GM06990 (cell line): ENCODE measurements around the gene PNPT1.
"Not testable (repeated sequence)": the region's sequence is repeated elsewhere in the genome, so short reads cannot be mapped to it uniquely, and the experiment has no call there.

Experiments used
- DNase-seq: peaks from one replicate; pipeline ENCODE4 v3.0.0-alpha.2; 2011; ENCODE audit not compliant: insufficient read length; ENCODE audit errors: extremely low read depth
- H3K27me3 ChIP-seq: replicated peaks from 2 replicates; pipeline ENCODE4 v1.6.0; 2011; ENCODE audit warnings: low read length; ENCODE audit not compliant: control insufficient read depth, insufficient read depth
- H3K36me3 ChIP-seq: 2 replicates; pipeline ENCODE4 v1.5.1; 2011; ENCODE audit warnings: low read length; ENCODE audit not compliant: control insufficient read depth, insufficient read depth
- H3K4me3 ChIP-seq: replicated peaks from 2 replicates; pipeline ENCODE4 v1.5.1; 2011; ENCODE audit warnings: low read depth, mild to moderate bottlenecking, control low read depth, low read length
- TF ChIP-seq, protein P1 (sequence below): IDR thresholded peaks from 2 replicates; pipeline ENCODE4 v1.5.1; 2011; ENCODE audit warnings: low read length, control low read depth, mild to moderate bottlenecking, inconsistent platforms; ENCODE audit not compliant: insufficient read depth, poor library complexity, severe bottlenecking

PNPT1 gene

DNA sequence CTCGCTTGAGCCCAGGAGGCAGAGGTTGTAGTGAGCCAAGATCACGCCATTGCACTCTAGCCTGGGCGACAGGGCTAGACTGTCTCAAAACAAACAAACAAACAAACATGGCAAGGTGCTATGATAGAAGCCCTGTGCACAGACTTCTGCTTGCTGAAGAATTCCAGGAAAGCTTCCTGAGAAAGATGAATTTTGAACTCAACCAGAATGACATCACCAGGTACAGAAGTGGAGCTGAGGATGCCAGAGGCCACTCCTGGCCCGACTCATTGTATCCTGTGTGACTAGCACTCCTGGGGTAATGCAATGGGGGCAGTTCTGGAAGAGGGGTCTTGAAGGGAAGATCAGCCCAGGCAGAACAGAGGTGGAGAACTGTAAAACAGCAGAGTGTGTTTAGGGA, 22.0 kb upstream of the PNPT1 start:
- TF ChIP-seq, protein P1, sequence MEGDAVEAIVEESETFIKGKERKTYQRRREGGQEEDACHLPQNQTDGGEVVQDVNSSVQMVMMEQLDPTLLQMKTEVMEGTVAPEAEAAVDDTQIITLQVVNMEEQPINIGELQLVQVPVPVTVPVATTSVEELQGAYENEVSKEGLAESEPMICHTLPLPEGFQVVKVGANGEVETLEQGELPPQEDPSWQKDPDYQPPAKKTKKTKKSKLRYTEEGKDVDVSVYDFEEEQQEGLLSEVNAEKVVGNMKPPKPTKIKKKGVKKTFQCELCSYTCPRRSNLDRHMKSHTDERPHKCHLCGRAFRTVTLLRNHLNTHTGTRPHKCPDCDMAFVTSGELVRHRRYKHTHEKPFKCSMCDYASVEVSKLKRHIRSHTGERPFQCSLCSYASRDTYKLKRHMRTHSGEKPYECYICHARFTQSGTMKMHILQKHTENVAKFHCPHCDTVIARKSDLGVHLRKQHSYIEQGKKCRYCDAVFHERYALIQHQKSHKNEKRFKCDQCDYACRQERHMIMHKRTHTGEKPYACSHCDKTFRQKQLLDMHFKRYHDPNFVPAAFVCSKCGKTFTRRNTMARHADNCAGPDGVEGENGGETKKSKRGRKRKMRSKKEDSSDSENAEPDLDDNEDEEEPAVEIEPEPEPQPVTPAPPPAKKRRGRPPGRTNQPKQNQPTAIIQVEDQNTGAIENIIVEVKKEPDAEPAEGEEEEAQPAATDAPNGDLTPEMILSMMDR, result no peak
- no peak for DNase-seq
- Histone ChIP-seq H3K27me3 (no peaks in the 10 kb centered on the region), H3K4me3 (no peak overlapping the region), H3K36me3 (no peaks in the 10 kb centered on the region)

DNA sequence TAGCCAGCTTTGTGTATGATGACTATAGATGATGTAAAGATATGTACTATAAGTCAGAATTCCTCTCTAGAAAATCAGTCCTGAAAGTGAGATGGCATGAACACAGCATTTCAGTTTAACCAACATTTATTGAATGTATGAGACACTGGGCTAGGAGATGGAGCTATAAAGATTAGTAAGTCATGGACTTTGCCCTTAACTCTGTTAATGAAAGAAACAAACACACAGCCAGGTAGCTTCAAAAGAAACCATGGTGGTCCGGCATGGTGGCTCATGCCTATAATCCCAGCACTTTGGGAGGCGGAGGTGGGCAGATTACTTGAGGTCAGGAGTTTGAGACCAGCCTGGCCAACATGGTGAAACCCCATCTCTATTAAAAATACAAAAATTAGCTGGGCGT, 21.5 kb upstream of the PNPT1 start:
- not testable (repeated sequence) for H3K27me3 ChIP-seq, H3K4me3 ChIP-seq, H3K36me3 ChIP-seq, DNase-seq

DNA sequence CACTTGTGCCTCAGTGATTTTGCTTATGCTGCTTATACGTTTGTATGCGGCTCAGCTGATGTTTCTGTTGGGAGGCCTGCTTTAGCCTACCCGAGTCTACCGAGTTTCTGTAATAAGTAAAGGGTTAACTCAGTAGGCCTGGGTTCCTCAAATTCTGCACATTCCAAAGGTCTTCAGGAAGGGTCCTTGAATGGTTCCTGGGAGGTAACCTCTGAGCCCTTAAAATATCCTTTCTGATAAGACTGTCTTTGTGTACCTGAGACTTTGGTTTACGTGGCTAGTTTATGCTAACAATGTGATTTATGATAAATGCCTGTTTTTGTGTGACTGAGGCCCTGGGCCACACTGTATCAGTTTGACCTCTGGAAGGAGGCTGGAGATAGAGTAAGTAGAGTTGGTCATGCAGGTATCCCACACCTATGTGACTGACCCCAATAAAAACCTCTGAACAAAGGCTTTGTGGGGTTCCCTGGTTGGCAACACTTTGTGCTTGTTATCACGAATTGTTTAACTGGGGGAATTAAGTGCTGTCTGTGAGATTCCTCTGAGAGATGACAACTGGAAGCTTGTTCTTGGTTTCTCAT, 18.9 kb upstream of the PNPT1 start:
- no peaks in the 10 kb centered on the region for H3K36me3 ChIP-seq
- no peak overlapping the region for H3K4me3 ChIP-seq
- no peak for DNase-seq
- no peaks in the 10 kb centered on the region for H3K27me3 ChIP-seq
- TF ChIP-seq, protein P1, result no peak

DNA sequence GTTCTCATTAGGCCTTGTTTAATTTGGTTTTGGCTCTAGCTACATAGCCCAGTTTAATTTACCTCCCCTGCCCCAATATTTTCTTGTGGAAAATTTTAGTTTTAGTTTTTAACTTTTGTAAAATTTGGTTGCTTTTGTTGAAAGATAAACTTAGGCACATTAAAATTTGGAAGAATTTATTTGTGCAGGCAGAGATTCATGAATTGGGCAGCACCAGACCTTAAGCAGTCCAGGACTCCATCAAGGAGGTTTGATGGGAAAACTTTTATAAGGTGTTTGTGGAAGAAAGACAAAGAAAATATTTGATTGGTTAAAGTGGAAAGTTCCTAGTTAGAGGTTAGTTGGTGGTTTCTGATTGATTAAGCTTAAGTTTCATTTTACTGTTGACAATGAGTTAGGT, 16.4 kb upstream of the PNPT1 start:
- Histone ChIP-seq H3K36me3 (no peaks in the 10 kb centered on the region), H3K27me3 (no peaks in the 10 kb centered on the region), H3K4me3 (no peak overlapping the region)
- DNase-seq, result no peak
- TF ChIP-seq, protein P1, result no peak

DNA sequence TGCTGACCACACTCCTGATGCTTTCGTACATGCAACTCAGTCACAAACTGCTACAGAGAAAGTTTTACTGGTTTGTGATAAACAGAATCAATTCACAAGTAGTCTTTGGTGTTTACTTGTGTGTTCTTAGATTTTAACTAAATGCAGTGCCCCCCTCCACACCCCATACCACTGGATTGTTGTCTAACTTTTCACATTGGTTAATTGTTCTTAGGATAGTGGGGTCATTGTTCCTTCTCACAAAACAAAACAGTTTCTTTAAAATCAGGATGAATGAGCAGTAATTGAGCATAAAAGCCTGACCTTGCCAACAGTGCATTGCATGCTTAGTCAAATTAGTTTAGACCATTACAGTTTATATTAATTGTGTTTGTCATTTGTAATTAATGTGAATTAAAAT, 14.1 kb upstream of the PNPT1 start:
- no peaks in the 10 kb centered on the region for H3K27me3 ChIP-seq
- no peak for DNase-seq
- TF ChIP-seq, protein P1, result no peak
- no peaks in the 10 kb centered on the region for H3K36me3 ChIP-seq
- no peak overlapping the region for H3K4me3 ChIP-seq

DNA sequence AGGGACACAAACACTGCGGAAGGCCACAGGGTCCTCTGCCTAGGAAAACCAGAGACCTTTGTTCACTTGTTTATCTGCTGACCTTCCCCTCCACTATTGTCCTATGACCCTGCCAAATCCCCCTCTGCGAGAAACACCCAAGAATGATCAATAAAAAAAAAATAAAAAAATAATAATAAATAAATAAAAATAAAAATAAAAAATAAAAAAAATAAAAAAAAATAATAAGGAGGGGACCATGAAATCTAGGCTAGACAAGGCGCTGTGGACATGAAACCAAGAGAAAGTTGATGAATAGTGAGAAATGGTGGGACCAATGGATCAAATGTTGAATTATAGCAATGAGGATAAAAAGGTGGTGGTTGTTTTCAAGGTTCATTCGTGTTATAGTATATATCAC, 12.6 kb upstream of the PNPT1 start:
- DNase-seq, H3K4me3 ChIP-seq, H3K36me3 ChIP-seq: not testable (repeated sequence)

DNA sequence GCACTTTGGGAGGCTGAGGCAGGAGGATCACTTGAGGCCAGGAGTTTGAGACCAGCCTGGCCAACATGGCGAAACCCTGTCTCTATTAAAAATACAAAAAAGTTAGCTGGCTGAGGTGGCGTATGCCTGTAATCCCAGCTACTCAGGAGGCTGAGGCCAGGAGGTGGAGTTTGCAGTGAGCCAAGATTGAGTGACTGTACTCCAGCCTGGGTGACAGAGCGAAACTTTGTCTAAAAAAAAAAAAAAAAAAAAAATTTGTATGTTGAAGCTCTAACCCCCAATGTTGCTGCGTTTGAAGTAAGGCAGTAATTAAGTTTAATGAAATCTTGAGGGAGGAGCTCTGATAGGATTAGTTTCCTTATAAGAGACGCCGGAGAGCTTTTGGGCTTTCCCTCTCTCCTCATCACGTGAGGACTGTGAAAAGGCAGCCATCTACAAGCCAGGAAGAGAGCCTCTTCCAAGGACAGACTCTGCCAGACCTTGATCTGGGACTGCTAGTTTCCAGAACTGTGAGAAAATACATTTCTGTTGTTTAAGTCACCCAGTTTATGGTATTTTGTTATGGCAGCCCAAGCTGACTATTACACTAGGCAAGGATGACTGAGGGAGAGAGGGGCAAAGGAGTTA, 11.5 kb upstream of the PNPT1 start:
- TF ChIP-seq, protein P1, result no peak
- no peak for DNase-seq
- no peaks in the 10 kb centered on the region for H3K36me3 ChIP-seq
- no peak overlapping the region for H3K4me3 ChIP-seq
- H3K27me3 ChIP-seq, result no peaks in the 10 kb centered on the region

More for the DNA sequence above, 12.6 kb upstream of the PNPT1 start:
- H3K27me3 ChIP-seq, result not testable (repeated sequence)
